CD4-positive, alpha-beta memory T cell (primary cell): ENCODE measurements around the gene RORC. TPM values are rescaled to one million over a fixed set of nuclear protein-coding genes. Genes with fewer than 3 reads are reported as not detected.

Source experiments
- CTCF ChIA-PET: fragments of 350-600 bp; sonication (Branson Sonifier 250); formaldehyde crosslinking; loops from one replicate; lab custom pipeline; 2021; ENCODE audit warnings: inconsistent platforms; ENCODE audit not compliant: partially characterized antibody; lab: Charles Lee
- POLR2A ChIA-PET: fragments of 350-600 bp; sonication (Branson Sonifier 250); formaldehyde crosslinking; loops from one replicate; lab custom pipeline; 2021; ENCODE audit not compliant: partially characterized antibody; lab: Charles Lee
- DNase-seq, 5 donors: peaks; one replicate each; pipeline versions ENCODE4 v3.0.0 to v3.0.0-alpha.2; 2020 to 2022; ENCODE audit warnings: mixed read lengths in 1 of 5
- H3K27ac ChIP-seq: one replicate; pipeline ENCODE4 v1.7.0; 2013; ENCODE audit warnings: low read depth, low read length
- H3K27me3 ChIP-seq: 2 replicates; pipeline ENCODE4 v1.7.0; 2013; ENCODE audit warnings: mild to moderate bottlenecking, low read length, moderate library complexity; ENCODE audit not compliant: insufficient read depth
- H3K36me3 ChIP-seq: 2 replicates; pipeline ENCODE4 v1.7.0; 2013; ENCODE audit warnings: mild to moderate bottlenecking, low read length, moderate library complexity; ENCODE audit not compliant: insufficient read depth
- H3K4me1 ChIP-seq: 2 replicates; pipeline ENCODE4 v1.7.0; 2013; ENCODE audit warnings: mild to moderate bottlenecking, low read length, moderate library complexity; ENCODE audit not compliant: insufficient read depth
- H3K4me3 ChIP-seq, 2 donors: one replicate each; pipeline ENCODE4 v1.7.0; 2013; ENCODE audit warnings: low read length in 2 of 2, mild to moderate bottlenecking in 1 of 2
- H3K9me3 ChIP-seq, 2 donors: one replicate each; pipeline ENCODE4 v1.7.0; 2013; ENCODE audit warnings: low read length in 2 of 2, control low read depth in 1 of 2; ENCODE audit not compliant: control insufficient read depth in 1 of 2
- H3K27ac Mint-ChIP-seq, 7 donors: one replicate each; pipeline ENCODE4 v1.8.0; 2020 to 2021; ENCODE audit warnings: mixed read lengths in 7 of 7, mild to moderate bottlenecking in 6 of 7, inconsistent platforms in 3 of 7, moderate library complexity in 3 of 7
- H3K27me3 Mint-ChIP-seq, 2 donors: one replicate each; pipeline ENCODE4 v1.8.0; 2020 to 2021; ENCODE audit warnings: mixed read lengths in 2 of 2
- H3K36me3 Mint-ChIP-seq, 2 donors: one replicate each; pipeline ENCODE4 v1.8.0; 2020 to 2021; ENCODE audit warnings: mixed read lengths in 2 of 2, inconsistent platforms in 1 of 2, mild to moderate bottlenecking in 1 of 2
- H3K4me1 Mint-ChIP-seq, 4 donors: one replicate each; pipeline ENCODE4 v1.8.0; 2020 to 2021; ENCODE audit warnings: mixed read lengths in 4 of 4, mild to moderate bottlenecking in 1 of 4
- H3K4me3 Mint-ChIP-seq, 8 donors: one replicate each; pipeline ENCODE4 v1.8.0; 2020 to 2021; ENCODE audit warnings: mixed read lengths in 8 of 8, mild to moderate bottlenecking in 7 of 8, moderate library complexity in 6 of 8, inconsistent platforms in 3 of 8
- H3K9me3 Mint-ChIP-seq, 8 donors: one replicate each; pipeline ENCODE4 v1.8.0; 2020 to 2021; ENCODE audit warnings: mixed read lengths in 8 of 8, mild to moderate bottlenecking in 5 of 8, inconsistent platforms in 3 of 8, moderate library complexity in 1 of 8
- intact Hi-C: fragments of 100-400 bp; cut with micrococcal nuclease; formaldehyde crosslinking; loops from one replicate; pipeline ENCODE4 v1.15.1; 2023
- polyA plus RNA-seq, 2 donors: library from polyadenylated mRNA; unstranded; fragments of 300-500 nt; fragmentation: Illumina TruSeq; gene quantifications; one replicate each; pipeline ENCODE4 v1.2.3, GENCODE V29; 2021
- total RNA-seq, 2 experiments: library from RNA; stranded (reverse); gene quantifications; one replicate each; pipeline ENCODE4 v1.2.3, GENCODE V29; 2021

The RORC gene
- total and polyA plus RNA-seq, 4 experiments from 2014 or later, result 10.0 to 43.1 (median 13.0) TPM

GRCh38 chr1:151811181-151811580, 20.4 kb downstream of the RORC start:
- intact Hi-C loops, result no loop called here
- no peaks in the 10 kb centered on the region for H3K27me3 Mint-ChIP-seq
- Histone ChIP-seq H3K9me3 (no peaks in the 10 kb centered on the region), H3K36me3 (no peaks in the 10 kb centered on the region), H3K27ac (no peak overlapping the region), H3K4me3 (no peak overlapping the region), H3K27me3 (no peaks in the 10 kb centered on the region), H3K4me1 (peaks cover 49% of the 10 kb centered on the region)
- CTCF ChIA-PET, result interaction anchor here (1.1 to 2.5 kb wide), 5 partner anchors 11 to 25 kb away, joined by 3 to 13 read pairs (median 6); no protein-coding TSS in a partner anchor
- H3K27ac Mint-ChIP-seq, result peak overlapping the region in 2 of 7 donors; percentile 10 to 39
- no peaks in the 10 kb centered on the region for H3K9me3 Mint-ChIP-seq
- H3K4me3 Mint-ChIP-seq, result no peak overlapping the region
- peaks cover 38 to 63% (median 46%) of the 10 kb centered on the region in 4 donors for H3K4me1 Mint-ChIP-seq
- DNase-seq, result no peak
- peaks cover 16 to 26% of the 10 kb centered on the region in 2 donors for H3K36me3 Mint-ChIP-seq
- POLR2A ChIA-PET, result interaction anchor here (0.9 to 14.6 kb wide), 3 partner anchors 9 to 18 kb away, joined by 3 to 233 read pairs (median 16); partner anchors contain the start of gene RORC

- intact Hi-C loops, result no loop called here
- peak overlapping the region in 4 of 7 donors; percentile 39 to 83 (median 72) for H3K27ac Mint-ChIP-seq
Observed at GRCh38 chr1:151809985-151810556, 21.5 kb downstream of the RORC start.

GRCh38 chr1:151809290-151809984, 22.2 kb downstream of the RORC start:
- H3K27me3 ChIP-seq, result no peaks in the 10 kb centered on the region
- Mint-ChIP-seq H3K27ac (peak overlapping the region in 5 of 7 donors; percentile 57 to 83 (median 76)), H3K4me1 (peaks cover 23 to 45% (median 30%) of the 10 kb centered on the region in 4 donors), H3K9me3 (no peaks in the 10 kb centered on the region), H3K4me3 (no peak overlapping the region), H3K36me3 (peaks cover 10 to 20% of the 10 kb centered on the region in 2 donors), H3K27me3 (no peaks in the 10 kb centered on the region)
- POLR2A ChIA-PET, result no interaction called here
- CTCF ChIA-PET, result no interaction called here
- DNase-seq, result no peak
- no peak overlapping the region for H3K4me3 ChIP-seq
- no peaks in the 10 kb centered on the region for H3K36me3 ChIP-seq
- no peaks in the 10 kb centered on the region for H3K9me3 ChIP-seq
- H3K27ac ChIP-seq, result no peak overlapping the region
- intact Hi-C loops, result no loop called here
- H3K4me1 ChIP-seq, result peaks cover 31% of the 10 kb centered on the region

More at GRCh38 chr1:151809985-151810556, 21.5 kb downstream of the RORC start:
- H3K27ac ChIP-seq, result no peak overlapping the region
- Mint-ChIP-seq H3K9me3 (no peaks in the 10 kb centered on the region), H3K4me1 (peaks cover 28 to 52% (median 36%) of the 10 kb centered on the region in 4 donors), H3K4me3 (no peak overlapping the region), H3K27me3 (no peaks in the 10 kb centered on the region), H3K36me3 (peaks cover 10 to 20% of the 10 kb centered on the region in 2 donors)
- no peaks in the 10 kb centered on the region for H3K27me3 ChIP-seq
- CTCF ChIA-PET, result no interaction called here
- H3K4me3 ChIP-seq, result no peak overlapping the region
- peaks cover 38% of the 10 kb centered on the region for H3K4me1 ChIP-seq
- no peaks in the 10 kb centered on the region for H3K36me3 ChIP-seq
- POLR2A ChIA-PET, result no interaction called here
- no peak for DNase-seq
- no peaks in the 10 kb centered on the region for H3K9me3 ChIP-seq

DNA sequence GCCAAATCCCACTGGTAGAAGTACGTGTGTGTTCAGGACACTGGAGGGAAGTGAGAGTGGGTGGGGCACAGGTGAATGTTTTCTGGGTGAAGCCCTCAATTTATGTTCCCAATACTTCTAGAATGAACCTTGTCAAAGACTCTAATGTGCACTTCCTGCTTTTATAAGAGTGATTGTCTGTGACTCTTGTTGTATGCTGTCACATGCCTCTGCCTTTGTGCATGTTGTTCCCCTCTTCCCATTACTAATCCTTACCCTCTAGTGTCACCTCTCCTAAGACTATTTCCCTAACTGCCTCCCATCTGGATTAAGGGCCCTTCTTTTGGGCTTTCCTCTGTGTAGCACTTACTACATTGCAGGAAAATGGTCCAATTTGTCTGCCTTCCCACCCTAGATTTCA, 23.8 kb downstream of the RORC start:
- Histone ChIP-seq H3K4me1 (peaks cover 20% of the 10 kb centered on the region), H3K4me3 (no peak overlapping the region), H3K9me3 (no peaks in the 10 kb centered on the region), H3K36me3 (no peaks in the 10 kb centered on the region), H3K27me3 (no peaks in the 10 kb centered on the region), H3K27ac (no peak overlapping the region)
- Mint-ChIP-seq H3K4me1 (peaks cover 10 to 28% (median 17%) of the 10 kb centered on the region in 4 donors), H3K27ac (peak overlapping the region in 4 of 7 donors; percentile 34 to 70 (median 52)), H3K9me3 (no peaks in the 10 kb centered on the region), H3K36me3 (peaks cover 9 to 16% of the 10 kb centered on the region in 2 donors), H3K4me3 (no peak overlapping the region), H3K27me3 (no peaks in the 10 kb centered on the region)
- DNase-seq, result no peak
- intact Hi-C loops, result no loop called here
- CTCF ChIA-PET, result interaction anchor here (1.1 to 1.2 kb wide), 2 partner anchors 10 to 15 kb away, joined by 3 read pairs; no protein-coding TSS in a partner anchor
- POLR2A ChIA-PET, result interaction anchor here (1.1 to 1.4 kb wide), 3 partner anchors 13 to 44 kb away, joined by 4 to 5 read pairs (median 4); partner anchors contain the start of gene MRPL9

DNA sequence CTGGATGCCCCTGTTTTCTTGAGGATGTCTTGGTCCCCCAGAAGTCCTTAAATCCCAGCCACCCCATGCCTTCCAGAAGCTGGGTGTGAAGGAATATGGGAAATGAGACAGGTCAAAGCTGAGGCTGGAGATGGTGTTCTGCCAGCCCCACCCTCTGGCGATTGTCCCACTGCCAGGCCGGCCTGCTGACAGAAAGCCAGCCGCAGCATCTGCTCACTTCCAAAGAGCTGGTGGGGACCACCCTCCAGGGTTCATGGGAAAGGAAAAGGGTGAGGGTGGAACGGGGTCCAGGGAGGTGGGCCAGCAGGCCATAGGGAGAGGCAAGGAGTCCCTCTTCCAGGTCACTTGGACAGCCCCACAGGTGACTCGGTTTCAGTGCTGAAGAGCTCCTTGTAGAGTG, 24.5 kb downstream of the RORC start:
- H3K9me3 ChIP-seq, result no peaks in the 10 kb centered on the region
- no peak overlapping the region for H3K27ac ChIP-seq
- Mint-ChIP-seq H3K36me3 (peaks cover 5 to 13% of the 10 kb centered on the region in 2 donors), H3K27me3 (no peaks in the 10 kb centered on the region), H3K4me1 (peaks cover 8 to 23% (median 12%) of the 10 kb centered on the region in 4 donors), H3K9me3 (no peaks in the 10 kb centered on the region), H3K4me3 (no peak overlapping the region), H3K27ac (peak overlapping the region in 1 of 7 donors; percentile 70)
- H3K27me3 ChIP-seq, result no peaks in the 10 kb centered on the region
- DNase-seq, result no peak
- H3K36me3 ChIP-seq, result no peaks in the 10 kb centered on the region
- peaks cover 14% of the 10 kb centered on the region for H3K4me1 ChIP-seq
- POLR2A ChIA-PET, result interaction anchor here (1.3 to 1.8 kb wide), 3 partner anchors 13 to 44 kb away, joined by 4 to 5 read pairs (median 4); partner anchors contain the start of gene MRPL9
- no peak overlapping the region for H3K4me3 ChIP-seq
- intact Hi-C loops, result no loop called here
- CTCF ChIA-PET, result interaction anchor here (1.1 to 1.2 kb wide), 2 partner anchors 11 to 15 kb away, joined by 3 read pairs; no protein-coding TSS in a partner anchor

- H3K4me3 Mint-ChIP-seq, result no peak overlapping the region
- POLR2A ChIA-PET, result interaction anchor here (1.8 kb wide), 1 partner anchor 30 kb away, joined by 4 read pairs; no protein-coding TSS in a partner anchor
- Histone ChIP-seq H3K9me3 (no peaks in the 10 kb centered on the region), H3K27ac (no peak overlapping the region), H3K27me3 (no peaks in the 10 kb centered on the region), H3K4me3 (no peak overlapping the region), H3K4me1 (peaks cover 9% of the 10 kb centered on the region), H3K36me3 (no peaks in the 10 kb centered on the region)
- CTCF ChIA-PET, result no interaction called here
- peaks cover 5 to 13% of the 10 kb centered on the region in 2 donors for H3K36me3 Mint-ChIP-seq
- intact Hi-C loops, result no loop called here
- H3K4me1 Mint-ChIP-seq, result peaks cover 5 to 15% (median 7%) of the 10 kb centered on the region in 4 donors
- no peak for DNase-seq
- no peaks in the 10 kb centered on the region for H3K9me3 Mint-ChIP-seq
- no peaks in the 10 kb centered on the region for H3K27me3 Mint-ChIP-seq
- H3K27ac Mint-ChIP-seq, result peak overlapping the region in 3 of 7 donors; percentile 19 to 32 (median 19)
Observed at GRCh38 chr1:151806170-151806569, 25.4 kb downstream of the RORC start.
